B cell (primary cell): ENCODE data around the gene ACACB.

Source experiments
- CTCF ChIP-seq: fragments of 200-600 bp; IDR thresholded peaks from one replicate; pipeline ENCODE4 v1.8.0; 2022; ENCODE audit warnings: antibody characterized with exemption, mild to moderate bottlenecking
- EZH2 ChIP-seq: IDR thresholded peaks from 2 replicates; pipeline ENCODE4 v1.6.1; 2012; ENCODE audit warnings: borderline replicate concordance, low read depth, mild to moderate bottlenecking, moderate library complexity, low read length; ENCODE audit not compliant: insufficient read depth, poor library complexity, severe bottlenecking

- TF ChIP-seq CTCF (no peak), EZH2 (no peak)
These were observed 4.2 kb downstream of the ACACB start for GRCh38 chr12:109120557-109120956.
